SU-DHL-6 (cell line): ENCODE results near the gene LIX1L.

Source experiments
- H2AFZ ChIP-seq: fragments of 200-600 bp; sonication (generic); 2 replicates; pipeline ENCODE4 v1.6.1; 2014; ENCODE audit warnings: low read depth, mild to moderate bottlenecking, moderate library complexity, mixed read lengths, antibody characterized with exemption, low read length; ENCODE audit not compliant: severe bottlenecking
- H3F3A ChIP-seq: fragments of 200-600 bp; shearing (Covaris generic); 2 replicates; pipeline ENCODE4 v1.6.0; 2016; ENCODE audit warnings: antibody characterized with exemption, mild to moderate bottlenecking; ENCODE audit not compliant: insufficient read depth
- H3K27ac ChIP-seq: fragments of 200-600 bp; sonication (generic); 2 replicates; pipeline ENCODE4 v1.5.1; 2016; ENCODE audit warnings: low read depth, mild to moderate bottlenecking, low read length, moderate library complexity, mixed read lengths
- H3K27me3 ChIP-seq: fragments of 200-600 bp; sonication (generic), shearing (Covaris generic); 2 replicates; pipeline ENCODE4 v1.6.0; 2014; ENCODE audit warnings: mild to moderate bottlenecking, low read length
- H3K36me3 ChIP-seq: fragments of 200-600 bp; sonication (generic); 2 replicates; pipeline ENCODE4 v1.6.1; 2014; ENCODE audit warnings: mild to moderate bottlenecking, low read length, mixed read lengths
- H3K4me2 ChIP-seq: fragments of 300-600, 200-600 bp; shearing (Covaris generic), sonication (generic); 2 replicates; pipeline ENCODE4 v1.6.0; 2014; ENCODE audit warnings: low read length, low read depth, mild to moderate bottlenecking; ENCODE audit not compliant: poor library complexity, severe bottlenecking
- H3K4me3 ChIP-seq: fragments of 200-600 bp; sonication (generic); 2 replicates; pipeline ENCODE4 v1.5.1; 2014; ENCODE audit warnings: antibody characterized with exemption, low read length, mild to moderate bottlenecking, mixed read lengths; ENCODE audit not compliant: insufficient read depth, poor library complexity, severe bottlenecking
- H3K79me2 ChIP-seq: fragments of 200-600 bp; sonication (generic); 2 replicates; pipeline ENCODE4 v1.6.1; 2014; ENCODE audit warnings: mild to moderate bottlenecking, low read length, moderate library complexity; ENCODE audit not compliant: insufficient read depth
- H3K9ac ChIP-seq: fragments of 200-600 bp; sonication (generic); 2 replicates; pipeline ENCODE4 v1.7.0; 2014; ENCODE audit warnings: mild to moderate bottlenecking, low read length
- H3K9me2 ChIP-seq: fragments of 200-600 bp; sonication (generic); replicated peaks from 2 replicates; pipeline ENCODE4 v1.6.1; 2014; ENCODE audit warnings: low read length; ENCODE audit not compliant: insufficient read depth
- H3K9me3 ChIP-seq: fragments of 200-600 bp; sonication (generic); 2 replicates; pipeline ENCODE4 v1.6.1; 2014; ENCODE audit warnings: low read length, mixed read lengths; ENCODE audit not compliant: insufficient read depth
- H4K20me1 ChIP-seq: fragments of 200-600 bp; sonication (generic); 2 replicates; pipeline ENCODE4 v1.6.1; 2014; ENCODE audit warnings: low read depth, mild to moderate bottlenecking, antibody characterized with exemption, low read length, moderate library complexity, mixed read lengths
- CTCF ChIP-seq: fragments of 200-600 bp; sonication (generic); IDR thresholded peaks from one replicate; pipeline ENCODE4 v1.5.1; 2017; ENCODE audit warnings: antibody characterized with exemption, mild to moderate bottlenecking, low read length, moderate library complexity; ENCODE audit not compliant: insufficient read depth, poor library complexity, severe bottlenecking
- EZH2phosphoT487 ChIP-seq: fragments of 200-600 bp; sonication (generic), shearing (Covaris generic); conservative IDR thresholded peaks from 2 replicates; pipeline ENCODE4 v1.6.1; 2018; ENCODE audit warnings: mild to moderate bottlenecking, antibody characterized with exemption, low read length, moderate library complexity, mixed read lengths

LIX1L gene

GRCh38 chr1:145985129-145985501 is 27.3 kb upstream of the LIX1L start:
- Histone ChIP-seq H3K4me3 (no peak overlapping the region), H2AFZ (no peak overlapping the region), H3K27ac (no peak overlapping the region), H3K36me3 (no peaks in the 10 kb centered on the region), H3K9me2 (no peaks in the 10 kb centered on the region), H3K9ac (no peak overlapping the region), H3K4me2 (no peak overlapping the region), H3K27me3 (no peaks in the 10 kb centered on the region), H3K79me2 (no peaks in the 10 kb centered on the region), H3F3A (no peaks in the 10 kb centered on the region), H3K9me3 (no peaks in the 10 kb centered on the region), H4K20me1 (no peaks in the 10 kb centered on the region)
- no peak for TF ChIP-seq EZH2phosphoT487
- TF ChIP-seq CTCF: no peak

GRCh38 chr1:145983960-145984830 is 26.4 kb upstream of the LIX1L start:
- Histone ChIP-seq H3K27ac (no peak overlapping the region), H3K9ac (no peak overlapping the region), H3K4me3 (no peak overlapping the region), H3K27me3 (no peaks in the 10 kb centered on the region), H2AFZ (no peak overlapping the region), H3K9me2 (no peaks in the 10 kb centered on the region), H3K4me2 (no peak overlapping the region), H3K9me3 (no peaks in the 10 kb centered on the region), H4K20me1 (no peaks in the 10 kb centered on the region), H3K79me2 (no peaks in the 10 kb centered on the region), H3K36me3 (no peaks in the 10 kb centered on the region), H3F3A (no peaks in the 10 kb centered on the region)
- TF ChIP-seq EZH2phosphoT487 (no peak), CTCF (no peak)

GRCh38 chr1:145983206-145983675 is 25.4 kb upstream of the LIX1L start:
- Histone ChIP-seq H3K9ac (no peak overlapping the region), H3K9me2 (no peaks in the 10 kb centered on the region), H3K27me3 (no peaks in the 10 kb centered on the region), H2AFZ (no peak overlapping the region), H3K4me2 (no peak overlapping the region), H3K36me3 (no peaks in the 10 kb centered on the region), H3K4me3 (no peak overlapping the region), H3K79me2 (no peaks in the 10 kb centered on the region), H3F3A (0 out of 2 replicates have a peak, but pooled peaks cover 3% of the 10 kb centered on the region), H3K9me3 (no peaks in the 10 kb centered on the region), H3K27ac (no peak overlapping the region), H4K20me1 (no peaks in the 10 kb centered on the region)
- no peak for TF ChIP-seq EZH2phosphoT487
- TF ChIP-seq CTCF: no peak
